NCI-H345 treated with DMSO at 0.1 percent for 48 hours (cell line): ENCODE results near the gene MAPK9.
A peak's percentile ranks its signal among the peaks of the same experiment; 100 is the strongest.

ENCODE experiments used
- DNase-seq: peaks from one replicate; lab custom pipeline; 2025; ENCODE audit not compliant: unreplicated experiment; lab: John Stamatoyannopoulos, UW

The MAPK9 gene

DNA sequence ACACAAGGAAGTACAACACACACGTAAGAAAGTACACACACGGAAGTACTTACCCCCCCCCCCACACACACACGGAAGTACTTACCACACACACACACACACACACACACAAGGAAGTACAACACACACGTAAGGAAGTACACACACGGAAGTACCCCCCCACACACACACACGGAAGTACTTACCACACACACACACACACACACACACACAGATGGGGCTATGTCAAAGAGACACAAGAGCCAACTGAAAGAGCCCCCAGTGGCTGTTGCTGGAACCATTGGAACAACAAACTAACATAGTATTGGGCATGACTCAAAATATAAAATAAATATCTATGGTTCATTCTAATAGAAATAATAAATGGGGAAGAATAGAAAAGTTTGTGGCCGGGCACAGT lies 4.9 kb upstream of the MAPK9 start:
- DNase-seq, result no peak

DNA sequence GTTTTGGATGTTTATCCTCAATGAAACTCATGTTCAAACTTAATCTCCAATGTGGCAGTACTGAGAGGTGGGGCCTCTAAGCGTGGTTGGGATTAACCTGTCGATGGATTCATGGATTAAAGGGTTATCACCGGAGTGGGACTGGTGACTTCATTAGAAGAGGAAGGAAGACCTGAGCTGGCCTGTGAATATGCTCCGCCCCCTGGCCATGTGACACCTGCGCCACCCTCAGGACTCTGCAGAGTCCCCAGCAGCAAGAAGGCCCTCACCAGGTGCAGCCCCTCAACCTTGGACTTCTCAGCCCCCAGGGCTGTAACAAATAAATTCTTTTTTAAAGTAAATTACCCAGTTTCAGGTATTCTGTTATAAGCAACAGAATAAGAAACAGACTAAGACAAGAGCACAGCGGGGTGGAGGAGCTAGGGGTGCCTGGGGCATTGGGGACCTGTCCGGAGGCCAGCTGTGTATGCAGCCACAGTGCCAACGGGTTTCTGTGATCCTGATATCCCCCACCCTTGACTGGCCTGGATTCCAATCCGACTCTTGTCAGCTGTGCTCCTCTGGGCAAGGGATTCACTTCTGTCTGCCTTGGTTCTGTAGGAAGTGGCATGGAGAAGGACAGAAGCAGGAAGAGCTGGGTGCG lies 3.2 kb upstream of the MAPK9 start:
- DNase-seq, result no peak

DNA sequence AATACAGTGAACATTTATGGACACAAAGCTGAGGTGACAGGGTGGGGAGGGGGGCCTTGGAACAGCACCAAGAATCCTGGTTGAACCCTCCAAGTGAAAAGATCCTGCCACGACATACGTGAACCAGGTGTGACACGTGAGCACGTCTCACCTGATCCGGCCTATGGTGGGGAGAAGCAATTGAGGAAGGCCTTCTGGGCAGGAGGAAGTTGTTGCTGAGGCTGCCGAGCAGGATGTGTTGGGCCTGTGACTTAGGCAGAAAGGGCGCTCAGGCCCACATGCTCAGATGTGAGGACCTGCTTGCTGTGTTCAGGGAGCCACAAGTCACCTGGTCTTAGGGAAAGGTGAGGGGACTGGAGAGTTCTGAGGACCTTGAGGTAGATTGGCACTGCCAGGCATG lies 2.5 kb upstream of the MAPK9 start:
- no peak for DNase-seq

DNA sequence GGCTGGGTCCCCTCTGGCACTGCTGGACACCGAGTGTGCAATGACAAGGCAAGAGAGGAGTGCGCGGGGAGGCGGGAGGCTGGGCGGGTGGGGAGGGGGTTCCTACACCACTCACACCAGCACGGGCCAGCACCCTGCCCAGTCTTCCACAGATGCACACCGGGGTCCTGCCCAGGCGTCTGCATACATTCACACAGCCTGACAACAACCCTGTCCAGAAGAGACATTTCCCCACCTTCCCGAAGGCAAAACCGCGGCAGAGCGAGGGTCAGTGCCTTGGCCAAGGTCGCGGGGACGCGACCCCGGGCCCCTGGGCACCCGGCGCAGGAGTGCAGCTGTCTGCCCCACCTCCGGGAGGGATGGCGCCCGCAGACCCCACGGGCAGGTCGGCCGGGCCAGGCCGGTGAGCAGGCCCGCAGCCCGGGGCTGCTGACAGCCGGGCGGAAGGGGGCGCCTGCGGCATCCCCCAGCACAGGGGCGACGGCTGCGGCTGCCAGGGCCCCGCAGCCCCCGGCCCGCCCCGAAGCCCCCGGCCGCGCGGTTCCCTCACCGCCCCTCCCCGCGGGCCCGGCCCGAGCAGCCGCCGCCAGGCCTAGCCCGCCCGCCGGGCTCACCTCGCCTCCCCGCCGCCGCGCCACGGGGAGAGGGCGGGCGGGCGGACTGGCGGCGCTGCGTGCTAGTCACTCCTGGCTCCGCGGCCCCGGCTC lies 496 bp downstream of the MAPK9 start:
- DNase-seq, result no peak

DNA sequence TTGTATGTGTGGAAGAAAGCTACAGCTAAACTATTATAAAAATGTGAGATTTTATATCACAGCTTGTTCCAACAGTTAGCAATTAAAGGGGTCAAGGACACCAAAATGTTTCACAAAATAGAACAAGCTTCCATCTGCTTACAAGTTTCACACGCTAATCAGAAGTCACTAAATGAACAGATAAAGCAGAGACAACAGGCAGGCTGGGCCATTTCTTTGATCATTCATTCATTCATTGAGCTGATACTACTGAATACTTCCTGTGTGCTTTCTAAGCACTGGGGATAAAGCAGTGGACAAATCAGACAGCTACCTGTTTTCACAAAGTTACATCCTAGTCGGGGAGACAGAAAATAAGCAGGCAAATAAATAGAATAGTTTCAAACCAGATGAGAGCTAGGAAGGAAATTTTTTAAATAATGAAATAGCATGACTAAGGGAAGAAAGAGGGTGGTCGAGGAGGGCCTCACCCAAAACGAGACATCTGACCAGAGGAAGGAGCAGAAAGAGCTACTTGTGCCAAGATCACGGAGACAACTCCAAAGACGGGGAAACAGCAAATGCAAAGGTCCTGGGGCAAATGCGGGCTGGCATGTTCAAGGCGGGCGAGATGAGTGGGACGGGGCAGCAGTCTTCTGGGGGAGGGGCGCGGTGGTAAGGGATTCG lies 1.2 kb downstream of the MAPK9 start:
- no peak for DNase-seq

DNA sequence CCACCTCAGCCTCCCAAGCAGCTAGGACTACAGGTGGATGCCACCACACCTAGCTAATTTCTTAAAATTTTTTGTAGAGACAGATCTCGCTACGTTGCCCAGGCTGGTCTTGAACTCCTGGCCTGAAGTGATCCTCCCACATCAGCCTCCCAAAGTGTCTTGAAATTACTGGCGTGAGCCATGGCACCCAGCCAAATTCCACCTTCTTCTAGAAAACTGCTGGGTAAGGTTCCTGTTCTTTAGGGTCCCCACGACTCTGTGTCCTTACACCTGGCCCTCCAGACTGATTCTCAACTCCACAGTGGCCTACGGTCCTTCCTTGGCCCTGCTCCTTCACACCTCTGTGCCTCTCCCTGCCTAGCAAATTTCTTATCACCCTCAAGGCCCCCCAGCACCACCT lies 1.9 kb downstream of the MAPK9 start:
- no peak for DNase-seq

DNA sequence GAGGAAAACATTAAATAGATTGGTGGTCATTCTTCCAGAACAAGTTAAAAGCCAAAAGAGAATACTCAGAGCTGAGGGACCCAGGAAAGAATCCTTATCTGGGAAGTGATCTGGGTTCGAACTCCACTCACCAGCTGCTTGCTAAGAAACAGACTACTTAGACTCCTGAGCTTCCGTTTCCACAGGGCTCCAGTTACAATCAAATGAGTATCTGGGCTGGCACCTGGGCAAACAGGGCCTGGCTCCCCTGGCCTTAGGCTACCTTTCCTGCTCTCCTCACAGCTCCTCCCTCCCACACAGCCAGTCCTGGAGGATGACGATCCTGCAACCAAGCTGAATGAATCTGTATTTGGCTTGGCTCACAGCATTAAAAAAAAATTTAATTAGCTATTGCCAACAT lies 2.5 kb downstream of the MAPK9 start:
- DNase-seq, result peak; percentile 8

DNA sequence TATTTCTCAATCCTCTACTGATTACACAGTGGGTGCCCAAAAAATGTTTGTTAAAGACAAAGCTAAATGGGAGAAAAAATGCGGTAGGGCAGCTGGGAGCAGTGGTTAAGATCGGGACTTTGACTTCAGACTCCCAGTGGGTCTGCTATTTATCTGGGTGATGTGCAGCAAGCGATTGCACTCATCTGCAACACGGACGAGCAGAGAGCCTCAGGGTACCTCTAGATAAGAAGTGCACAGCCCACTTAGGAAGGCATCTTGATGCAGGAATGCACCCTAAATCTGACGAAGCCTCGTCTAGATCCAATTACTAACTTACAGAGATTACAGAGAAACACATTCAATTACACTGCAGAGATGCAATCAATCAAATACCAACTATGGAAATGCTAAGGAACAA lies 4.0 kb downstream of the MAPK9 start:
- no peak for DNase-seq

DNA sequence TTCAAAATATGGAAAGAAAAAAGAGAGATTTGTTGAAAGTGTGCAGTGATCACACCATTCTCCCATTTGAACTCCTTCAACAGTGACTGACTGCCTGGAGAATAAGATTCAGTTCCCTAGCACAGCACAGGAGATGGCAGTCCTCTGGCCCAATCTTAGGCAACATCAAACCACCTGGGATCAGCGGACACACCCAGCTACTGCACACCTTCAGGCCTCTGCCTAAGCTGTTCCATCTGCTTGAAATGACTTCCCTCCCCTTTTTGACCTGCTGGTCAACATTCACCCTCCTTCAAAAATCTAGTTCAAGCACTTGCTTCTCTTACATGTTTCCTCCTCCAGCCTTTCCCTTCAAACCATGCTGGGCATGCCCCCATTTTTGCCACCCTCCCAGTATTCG lies 4.5 kb downstream of the MAPK9 start:
- DNase-seq, result no peak

DNA sequence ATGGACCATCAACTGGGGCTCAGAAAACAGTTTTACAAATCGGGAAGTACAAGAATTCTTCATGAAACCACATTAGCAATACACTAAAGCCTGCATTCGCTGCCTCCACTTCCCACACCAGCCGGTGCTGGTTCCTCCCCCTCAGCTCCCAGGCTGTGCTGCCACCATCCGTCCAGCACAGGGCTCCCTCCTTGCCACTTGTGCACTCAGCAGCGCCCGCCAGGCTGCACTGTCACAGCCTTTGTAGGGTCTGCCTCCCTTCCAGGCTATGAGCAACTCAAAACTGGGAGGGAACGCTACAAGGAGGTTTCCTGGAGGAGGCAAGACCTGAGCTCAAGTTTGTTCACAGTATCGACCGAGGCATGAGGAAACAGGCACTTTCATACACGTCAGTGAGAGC lies 7.7 kb downstream of the MAPK9 start:
- DNase-seq, result no peak

DNA sequence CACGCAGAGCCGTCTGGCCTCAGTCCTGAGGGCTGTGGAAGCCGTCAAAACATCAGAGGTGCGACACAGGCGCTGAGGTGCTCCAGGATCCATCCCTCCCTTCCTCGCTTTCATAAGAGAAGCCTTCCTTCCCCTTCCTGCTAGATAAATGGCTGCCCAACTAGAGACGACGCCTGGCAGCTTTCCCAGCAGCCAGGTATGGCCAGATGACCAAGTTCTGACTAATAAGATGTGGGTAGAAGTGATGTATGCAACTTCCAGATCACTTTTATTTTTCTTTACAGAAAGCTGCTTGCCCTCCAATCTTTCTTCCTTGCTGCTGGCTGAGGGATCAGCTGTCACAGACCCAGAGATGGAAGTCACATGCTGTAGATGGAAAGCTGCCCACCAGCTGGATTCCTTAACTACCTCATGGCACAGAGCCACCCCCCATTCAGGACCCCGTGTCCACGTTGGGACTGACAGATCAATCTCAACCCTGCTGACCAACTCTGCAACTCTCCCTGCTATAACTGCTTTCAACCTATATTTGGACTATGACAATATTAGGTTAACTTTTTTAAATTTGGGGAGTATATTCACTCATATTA lies 8.8 kb downstream of the MAPK9 start:
- DNase-seq, result no peak

DNA sequence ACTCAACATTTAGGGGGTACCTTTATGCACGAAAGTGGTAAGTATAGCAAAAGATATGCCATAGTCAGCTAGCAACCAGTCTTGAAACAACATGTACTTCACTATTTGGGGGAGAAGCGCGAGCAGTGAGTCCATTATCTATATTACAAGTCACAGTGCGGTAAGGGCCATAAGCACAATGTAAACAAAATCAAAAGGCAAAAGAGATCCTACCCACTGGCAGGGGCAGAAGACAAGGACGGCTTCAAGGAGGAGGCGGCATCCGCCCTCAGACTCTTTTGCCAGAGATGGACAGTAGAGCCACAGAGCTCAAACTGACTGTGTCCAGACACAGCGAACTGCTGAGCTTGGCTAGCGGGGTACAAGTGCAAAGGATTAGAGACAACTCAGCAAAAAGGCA lies 9.6 kb downstream of the MAPK9 start:
- DNase-seq, result peak; percentile 21

DNA sequence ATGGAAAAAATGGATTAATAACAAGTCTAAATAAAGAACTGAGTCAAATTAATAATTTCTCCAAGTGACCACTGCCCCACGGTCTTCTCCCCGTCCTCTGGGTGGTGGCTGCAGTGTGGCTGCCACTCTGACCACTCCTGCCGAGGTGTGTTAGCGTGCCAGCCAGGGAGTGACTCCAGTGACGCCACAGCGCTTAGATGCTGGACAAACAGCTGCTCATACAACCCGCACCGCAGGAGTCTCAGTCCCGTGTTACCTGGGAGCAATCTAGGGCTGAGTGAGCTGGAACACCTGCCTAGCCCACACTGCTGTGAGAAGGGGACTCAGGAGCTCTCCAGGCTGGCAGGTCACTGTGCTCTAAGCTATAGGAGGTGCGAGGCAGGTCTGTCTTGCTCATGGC lies 10.2 kb downstream of the MAPK9 start:
- DNase-seq, result peak; percentile 83

DNA sequence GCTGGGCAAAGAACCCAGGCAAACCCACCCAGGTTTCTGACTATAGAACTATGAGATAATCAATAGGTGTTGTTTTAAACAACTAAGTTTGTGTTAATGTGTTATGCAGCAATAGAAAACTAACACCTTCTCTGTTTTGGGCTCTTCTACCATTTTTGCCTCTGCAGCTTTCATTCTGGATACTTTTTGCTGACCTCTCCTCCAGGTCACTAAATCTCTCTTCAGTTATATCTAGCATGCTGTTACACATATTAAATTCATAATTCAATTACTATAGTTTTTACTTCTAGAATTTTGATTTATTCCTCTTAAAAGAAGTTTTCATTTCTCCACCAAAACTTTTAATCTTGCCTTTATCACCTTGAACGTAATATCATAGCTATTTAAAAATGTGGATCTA lies 17.2 kb downstream of the MAPK9 start:
- DNase-seq, result no peak

DNA sequence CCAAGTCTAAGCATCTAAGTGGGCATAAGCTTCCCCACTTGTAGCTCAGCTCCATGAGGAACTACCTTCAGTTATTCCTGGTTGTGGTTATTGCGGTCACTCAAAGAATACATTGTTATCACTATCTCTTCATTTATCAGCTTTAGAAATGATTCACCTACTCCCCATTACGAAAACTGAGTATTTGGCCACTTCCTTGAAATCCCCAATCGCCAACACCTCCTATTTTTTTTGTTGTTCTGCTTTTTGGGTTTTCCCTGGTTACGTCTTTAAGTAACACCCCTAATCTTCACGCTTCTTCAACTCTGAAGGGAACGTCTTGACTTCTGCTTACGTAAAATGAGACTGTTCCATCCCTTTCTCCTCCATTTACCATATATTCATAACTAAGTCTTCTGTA lies 20.7 kb downstream of the MAPK9 start:
- no peak for DNase-seq

DNA sequence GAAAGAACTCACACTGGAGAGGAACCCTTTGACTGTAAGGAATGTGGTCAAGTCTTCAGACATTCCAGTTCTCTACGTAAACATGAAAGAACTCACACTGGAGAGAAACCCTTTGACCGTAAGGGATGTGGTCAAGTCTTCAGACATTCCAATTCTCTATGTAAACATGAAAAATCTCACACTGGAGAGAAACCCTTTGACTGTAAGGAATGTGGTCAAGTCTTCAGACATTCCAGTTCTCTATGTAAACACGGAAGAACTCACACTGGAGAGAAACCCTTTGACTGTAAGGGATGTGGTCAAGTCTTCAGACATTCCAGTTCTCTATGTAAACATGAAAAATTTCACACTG lies 32.6 kb downstream of the MAPK9 start:
- DNase-seq, result no peak

DNA sequence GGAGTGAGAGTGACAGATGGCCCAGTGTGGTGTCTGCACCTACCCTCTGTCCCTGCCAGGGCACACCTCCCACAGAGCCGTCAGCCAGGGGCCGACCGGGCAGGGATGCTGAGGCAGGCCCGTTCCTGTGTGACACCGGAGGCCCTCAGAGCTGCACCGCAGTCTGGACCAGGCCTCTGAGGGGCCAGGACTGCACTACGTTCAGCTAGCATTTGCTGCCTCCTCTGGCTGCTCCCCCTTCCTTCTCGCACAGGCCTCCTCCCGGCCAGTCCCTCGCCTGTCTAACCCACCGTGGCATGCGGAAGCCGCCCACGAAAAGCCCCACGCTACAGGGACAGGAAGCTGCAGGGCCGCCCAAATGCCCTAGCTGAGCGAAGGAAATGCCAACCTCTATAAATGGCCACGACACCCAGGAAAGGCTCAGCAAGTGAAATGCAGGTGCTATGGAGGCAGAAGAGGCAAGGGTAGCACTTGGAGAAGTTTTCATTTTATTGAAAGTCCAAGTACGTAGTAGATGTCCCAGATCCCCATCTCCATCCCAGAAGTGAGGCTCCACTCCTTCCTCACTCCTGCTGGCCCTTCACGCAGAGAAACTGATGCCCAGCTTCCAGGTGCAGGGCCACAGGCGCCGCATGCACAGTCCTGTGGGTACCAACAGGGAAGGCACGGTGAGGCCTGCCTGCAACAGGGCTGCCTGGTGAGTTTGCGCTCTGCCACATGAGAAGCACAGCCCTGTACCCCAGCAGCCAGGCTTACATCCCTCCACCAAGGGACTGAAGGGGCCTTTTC lies 38.7 kb downstream of the MAPK9 start:
- DNase-seq, result no peak

DNA sequence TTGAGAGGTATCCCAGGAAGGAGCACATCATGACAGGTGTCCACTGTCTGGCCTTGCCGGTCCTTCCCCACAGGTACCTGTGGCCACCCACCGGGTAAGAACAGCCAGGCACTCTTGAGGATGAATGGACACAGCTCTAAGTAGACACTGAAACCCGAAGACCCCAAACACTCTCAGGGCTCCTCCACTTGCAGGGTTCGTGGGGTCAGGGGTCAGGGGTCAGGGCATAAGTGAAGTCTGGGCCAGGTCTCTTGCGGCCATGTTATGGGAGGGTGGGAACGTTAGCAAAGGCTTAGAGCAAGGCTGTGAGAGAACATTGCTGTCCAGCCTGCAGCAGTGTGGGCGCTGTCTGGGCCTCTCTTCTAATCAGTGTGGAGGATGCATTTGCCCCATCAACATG lies 40.0 kb downstream of the MAPK9 start:
- DNase-seq, result no peak

DNA sequence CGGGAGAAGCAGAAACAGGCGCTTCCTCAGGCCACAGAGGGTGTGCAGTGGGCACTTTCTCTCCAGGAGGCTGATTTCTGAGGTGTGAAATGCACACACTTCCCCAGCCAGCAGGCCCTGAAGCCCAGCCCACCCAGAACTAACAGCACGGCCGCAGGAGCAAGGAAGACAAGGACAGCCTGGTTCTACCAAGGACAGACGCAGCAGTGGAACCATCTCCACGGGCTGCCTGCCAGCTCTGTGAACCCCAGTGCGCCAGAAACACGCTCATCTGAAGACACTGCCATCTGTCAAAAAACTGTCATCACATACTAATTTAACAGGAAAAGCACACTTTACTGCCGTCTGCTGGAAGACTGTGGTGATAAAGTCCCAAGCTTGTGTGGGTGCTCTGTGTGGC lies 40.7 kb downstream of the MAPK9 start:
- DNase-seq, result no peak

DNA sequence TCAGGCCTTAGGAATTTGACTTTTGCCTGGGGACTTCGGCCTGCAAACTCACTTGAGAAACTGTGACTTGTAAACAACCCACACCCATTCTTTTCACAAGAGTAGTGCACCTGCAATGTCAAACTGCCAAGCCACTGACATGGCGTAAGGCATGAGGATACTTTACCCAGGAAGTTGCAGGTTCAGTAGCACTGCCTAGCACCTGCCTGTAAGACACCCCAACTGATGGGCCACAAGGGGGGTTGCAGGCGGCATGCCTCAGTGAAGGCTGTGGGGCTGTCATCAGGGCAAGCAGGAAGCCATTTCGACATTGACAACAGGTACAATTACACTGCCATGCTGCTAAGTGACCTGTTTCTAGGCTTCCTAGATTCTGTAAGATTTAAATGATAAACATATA lies 41.6 kb downstream of the MAPK9 start:
- no peak for DNase-seq

DNA sequence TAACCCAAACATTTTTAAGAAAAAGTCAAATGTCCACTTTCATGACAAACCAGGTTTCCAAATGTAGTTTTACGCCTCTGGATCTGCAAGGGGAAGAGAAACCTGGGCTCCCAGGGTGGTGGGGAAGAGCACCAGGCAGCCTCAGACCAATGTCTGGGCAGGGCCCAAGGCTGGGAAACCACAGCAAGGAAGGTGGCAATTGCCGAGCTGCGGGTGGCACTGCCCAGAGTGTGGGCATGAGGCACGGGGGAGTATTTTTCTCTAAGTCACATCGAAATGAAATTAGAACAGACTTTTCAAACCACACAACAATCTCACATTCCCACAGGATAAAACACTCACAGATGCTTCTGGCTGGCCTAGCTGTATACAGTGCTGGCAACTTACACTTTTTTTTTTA lies 50.3 kb downstream of the MAPK9 start:
- no peak for DNase-seq

DNA sequence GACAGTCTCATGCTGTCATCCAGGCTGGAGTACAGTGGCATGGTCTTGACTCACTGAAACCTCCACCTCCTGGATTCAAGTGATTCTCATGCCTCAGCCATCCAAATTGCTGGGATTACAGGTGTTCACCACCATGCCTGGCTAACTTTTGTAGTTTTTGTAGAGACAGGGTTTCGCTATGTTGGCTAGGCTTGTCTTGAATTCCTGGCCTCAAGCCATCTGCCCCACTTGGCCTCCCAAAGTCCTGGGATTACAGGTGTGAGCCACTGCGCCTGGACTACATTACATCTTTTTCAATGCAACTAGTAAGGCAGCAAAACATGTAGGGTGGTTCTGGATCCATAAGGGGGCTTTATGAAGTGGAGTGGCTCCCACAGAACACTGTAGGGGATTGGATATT lies 53.3 kb downstream of the MAPK9 start:
- no peak for DNase-seq
